Effector CD8-positive, alpha-beta T cell (primary cell): ENCODE results near the gene RAF1.
A peak's percentile ranks its signal among the peaks of the same experiment; 100 is the strongest.
"Not testable (repeated sequence)": the region's sequence is repeated elsewhere in the genome, so short reads cannot be mapped to it uniquely, and the experiment has no call there.

Experiments
- DNase-seq: peaks from one replicate; lab custom pipeline; 2025; lab: John Stamatoyannopoulos, UW
- total RNA-seq, 4 experiments: gene quantifications; one replicate each; lab custom pipeline; 2026; lab: John Stamatoyannopoulos, UW

The RAF1 gene
- total RNA-seq: 248 to 328 (median 273) reads per million in 4 experiments

DNA sequence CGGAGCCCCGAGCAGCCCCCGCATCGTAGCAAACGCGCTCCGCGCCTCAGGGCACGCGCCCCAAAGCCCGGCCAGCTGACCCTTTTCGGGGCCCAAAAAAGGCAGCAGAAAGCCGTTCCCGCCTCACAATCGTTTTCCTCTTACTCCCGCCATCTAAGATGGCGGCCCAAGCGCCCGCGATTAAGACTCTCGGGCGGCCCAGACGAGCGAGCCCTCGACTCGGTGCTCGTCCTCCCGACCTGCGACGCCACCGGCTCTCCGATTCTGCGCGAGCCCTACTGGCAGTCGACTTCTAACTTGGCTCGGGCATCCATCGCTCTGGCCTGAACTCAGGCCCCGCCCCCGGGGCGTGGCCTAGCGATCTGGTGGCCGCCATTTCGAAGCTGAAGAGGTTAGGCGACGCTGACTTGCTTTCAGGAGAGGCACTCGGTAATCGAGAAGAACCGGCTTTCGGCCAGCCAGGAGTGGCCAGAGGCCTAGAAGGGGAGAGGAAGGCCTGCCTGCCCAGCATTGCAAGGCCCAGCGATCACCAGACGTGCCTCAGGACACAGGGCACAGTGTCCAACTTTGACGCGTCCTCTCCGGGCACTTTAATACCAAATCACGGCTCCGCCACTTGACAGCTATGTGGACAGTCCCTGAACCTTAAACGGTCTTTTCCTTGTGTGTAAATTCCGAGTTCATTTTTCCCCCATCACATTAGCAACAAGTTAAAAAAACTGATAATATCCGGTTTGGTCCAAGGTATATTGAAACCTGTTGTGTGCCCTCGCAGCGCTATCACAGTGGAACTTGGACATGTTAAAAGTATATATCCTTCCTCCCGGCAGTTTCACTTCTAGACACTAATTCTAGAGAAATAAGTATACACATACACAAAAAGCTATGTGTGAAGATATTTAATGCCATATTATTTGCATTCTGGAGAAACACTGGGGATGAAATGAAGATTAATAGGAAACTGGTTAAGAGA is at the start of gene RAF1:
Gene RAF1 (minus strand): TSS at position 182 of the 973 bp plus-strand sequence. CDS start 45,396 bp downstream, outside the sequence.
- peak; percentile 95 for DNase-seq

DNA sequence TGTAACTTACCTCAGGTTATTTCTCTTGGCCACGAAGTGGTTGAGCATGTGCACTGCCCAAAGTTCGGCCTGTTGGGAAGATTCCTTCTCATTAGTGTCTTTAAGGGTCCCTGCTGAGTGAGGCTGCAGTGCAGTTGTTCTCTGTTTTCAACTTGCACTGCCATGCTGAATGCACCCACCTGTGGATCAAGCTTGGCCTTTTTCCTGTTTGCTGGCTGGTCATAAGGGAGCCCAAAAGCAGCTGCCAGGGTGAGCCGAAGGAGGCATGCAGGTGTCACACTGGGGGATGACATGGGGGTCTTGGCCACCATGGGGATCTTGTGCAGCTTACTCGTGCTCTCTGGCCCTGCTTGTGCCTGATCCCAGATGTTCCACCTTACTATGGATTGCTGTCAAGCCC is 46.1 kb upstream of the RAF1 start:
- no peak for DNase-seq

- no peak for DNase-seq
Observed at GRCh38 chr3:12709334-12709733, 45.4 kb upstream of the RAF1 start.

DNA sequence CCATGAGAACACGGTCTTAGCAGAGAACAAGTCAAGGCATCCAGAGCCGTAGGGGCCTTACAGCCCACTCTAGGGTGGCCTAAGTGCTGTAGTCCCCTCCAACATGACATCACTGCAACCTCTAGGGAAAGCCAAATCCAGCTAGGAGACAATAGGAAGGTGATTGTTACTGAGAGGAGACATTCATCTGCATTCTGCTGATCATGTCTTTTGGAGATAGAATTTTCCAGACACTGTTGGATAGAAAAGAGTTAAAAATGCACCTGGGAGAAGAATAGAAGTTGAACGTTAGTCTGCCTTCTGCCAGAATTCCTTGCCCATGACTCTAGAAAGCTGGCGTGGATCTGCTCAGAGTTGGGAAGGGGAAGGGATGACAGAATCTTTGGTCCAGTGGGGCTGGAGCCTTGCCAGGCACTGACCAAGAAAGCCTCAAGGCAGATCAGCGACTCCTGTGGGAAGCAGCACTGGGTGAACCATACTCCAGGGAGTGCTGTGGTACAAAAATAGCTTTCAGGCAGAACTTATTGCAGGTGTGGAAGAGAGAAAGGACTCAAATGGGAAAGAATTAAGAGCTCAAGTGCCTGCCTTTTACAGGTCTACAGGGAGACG is 44.8 kb upstream of the RAF1 start:
- DNase-seq: no peak

- no peak for DNase-seq
Observed at GRCh38 chr3:12707449-12707848, 43.5 kb upstream of the RAF1 start.

DNA sequence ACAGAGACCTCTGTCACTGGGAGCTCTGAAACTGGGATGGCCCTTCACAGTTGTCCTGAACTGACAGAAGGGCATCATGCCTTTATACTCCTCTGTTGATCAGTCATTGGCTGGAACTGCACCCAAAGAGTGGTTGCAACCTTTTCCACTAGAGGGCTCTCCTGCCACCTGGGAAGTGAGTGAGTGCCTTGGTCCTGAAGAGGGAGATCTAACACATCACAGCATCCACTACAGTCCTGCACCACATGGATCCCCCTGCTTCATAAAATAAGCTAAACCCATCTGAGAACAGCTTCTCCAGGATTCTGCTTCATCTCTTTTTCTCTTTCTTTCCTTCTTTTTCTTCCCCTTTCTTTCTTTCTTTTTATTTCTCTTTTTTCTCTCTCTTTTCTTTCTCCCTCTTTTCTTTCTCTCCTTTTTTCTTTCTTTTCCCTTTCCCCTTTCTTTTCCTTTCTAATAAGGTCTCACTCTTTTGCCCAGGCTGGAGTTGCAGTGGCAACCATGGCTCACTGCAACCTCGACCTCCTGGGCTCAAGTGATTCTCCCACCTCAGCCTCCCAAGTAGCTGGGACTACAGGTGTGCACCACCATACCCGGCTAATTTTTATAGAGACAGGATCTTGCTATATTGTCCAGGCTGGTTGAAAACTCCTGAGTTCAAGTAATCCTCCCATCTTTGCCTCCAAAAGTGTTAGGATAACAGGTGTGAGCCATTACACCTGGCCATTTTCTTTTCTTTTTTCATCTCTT is 42.8 kb upstream of the RAF1 start:
- peak; percentile 22 for DNase-seq

- DNase-seq: no peak
Observed at GRCh38 chr3:12705981-12706380, 42.1 kb upstream of the RAF1 start.

GRCh38 chr3:12705374-12705926 is 41.5 kb upstream of the RAF1 start:
- no peak for DNase-seq

DNA sequence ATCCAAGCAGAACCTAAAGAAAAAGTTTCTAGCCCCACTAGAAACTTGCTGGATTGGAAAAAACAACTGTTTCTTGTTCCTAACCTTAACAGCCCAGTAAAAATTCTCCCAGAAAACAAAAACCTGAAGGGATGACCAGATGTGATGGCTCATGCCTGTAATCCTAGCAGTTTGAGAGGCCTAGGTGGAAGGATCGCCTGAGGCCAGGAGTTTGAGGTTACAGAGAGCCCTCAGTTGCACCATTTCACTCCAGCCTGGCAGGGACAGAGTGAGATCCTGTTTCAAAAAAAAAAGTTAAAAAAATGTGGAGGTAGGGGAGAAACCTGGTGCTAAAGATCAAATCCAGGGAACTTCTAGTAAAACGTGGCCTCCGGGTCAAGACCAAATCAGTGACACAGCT is 38.6 kb upstream of the RAF1 start:
- no peak for DNase-seq

- DNase-seq: not testable (repeated sequence)
Observed at GRCh38 chr3:12701601-12702000, 37.7 kb upstream of the RAF1 start.

DNA sequence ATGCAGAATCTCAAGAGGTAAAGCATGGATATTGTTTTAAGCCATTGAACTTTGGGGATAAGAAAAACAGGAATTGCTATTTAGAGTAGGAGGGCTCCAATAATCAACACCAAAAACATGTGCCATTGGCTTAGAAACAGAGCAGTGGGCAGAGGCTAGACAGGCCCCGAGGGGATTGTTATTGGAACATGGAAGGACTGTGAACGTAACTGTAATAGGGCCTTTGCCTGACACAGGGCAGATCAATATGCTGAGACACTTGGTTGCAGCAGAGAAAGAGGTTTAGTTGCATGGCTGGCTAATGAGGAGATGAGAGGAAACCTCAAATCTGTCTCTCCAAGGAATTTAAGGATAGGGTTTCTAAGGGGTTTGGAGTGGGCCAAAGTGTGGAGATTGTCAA is 36.9 kb upstream of the RAF1 start:
- DNase-seq: no peak

DNA sequence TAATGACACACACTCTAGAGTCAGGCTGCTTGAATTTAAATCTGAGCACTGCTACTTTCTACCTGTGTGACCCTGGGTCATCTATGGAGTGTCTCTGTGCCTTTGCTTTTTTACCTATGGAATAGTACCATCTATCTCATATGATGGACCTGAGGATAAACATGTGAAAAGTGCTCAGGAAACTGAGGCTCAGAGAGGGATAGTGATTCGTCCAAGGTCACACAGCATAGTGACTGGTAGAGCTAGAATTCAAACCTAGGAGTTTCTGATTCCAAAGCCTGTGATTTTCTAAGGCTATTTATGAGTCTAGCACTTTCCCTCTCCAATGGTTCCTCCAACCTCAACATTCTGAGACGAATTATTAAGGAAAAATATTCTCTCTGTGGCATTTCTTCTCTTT is 32.0 kb upstream of the RAF1 start:
- no peak for DNase-seq

- DNase-seq: no peak
Observed at GRCh38 chr3:12695112-12695511, 31.2 kb upstream of the RAF1 start.

DNA sequence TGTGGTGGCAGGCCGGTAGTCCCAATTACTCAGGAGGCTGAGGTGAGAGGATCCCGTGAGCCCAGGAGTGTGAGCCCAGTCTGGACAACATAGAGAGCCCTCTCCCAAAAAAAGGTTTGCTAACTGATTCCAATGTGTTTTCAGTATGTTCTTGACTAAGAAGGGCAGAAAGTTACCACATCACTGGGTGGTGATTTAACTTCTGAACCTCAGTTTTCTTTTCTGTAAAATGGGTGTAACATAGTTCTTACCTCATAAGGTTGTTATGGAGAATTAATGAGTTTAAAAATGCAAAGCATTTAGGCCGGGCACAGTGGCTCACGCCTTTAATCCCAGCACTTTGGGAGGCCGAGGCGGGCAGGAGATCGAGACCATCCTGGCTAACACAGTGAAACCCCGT is 28.5 kb upstream of the RAF1 start:
- DNase-seq: no peak

DNA sequence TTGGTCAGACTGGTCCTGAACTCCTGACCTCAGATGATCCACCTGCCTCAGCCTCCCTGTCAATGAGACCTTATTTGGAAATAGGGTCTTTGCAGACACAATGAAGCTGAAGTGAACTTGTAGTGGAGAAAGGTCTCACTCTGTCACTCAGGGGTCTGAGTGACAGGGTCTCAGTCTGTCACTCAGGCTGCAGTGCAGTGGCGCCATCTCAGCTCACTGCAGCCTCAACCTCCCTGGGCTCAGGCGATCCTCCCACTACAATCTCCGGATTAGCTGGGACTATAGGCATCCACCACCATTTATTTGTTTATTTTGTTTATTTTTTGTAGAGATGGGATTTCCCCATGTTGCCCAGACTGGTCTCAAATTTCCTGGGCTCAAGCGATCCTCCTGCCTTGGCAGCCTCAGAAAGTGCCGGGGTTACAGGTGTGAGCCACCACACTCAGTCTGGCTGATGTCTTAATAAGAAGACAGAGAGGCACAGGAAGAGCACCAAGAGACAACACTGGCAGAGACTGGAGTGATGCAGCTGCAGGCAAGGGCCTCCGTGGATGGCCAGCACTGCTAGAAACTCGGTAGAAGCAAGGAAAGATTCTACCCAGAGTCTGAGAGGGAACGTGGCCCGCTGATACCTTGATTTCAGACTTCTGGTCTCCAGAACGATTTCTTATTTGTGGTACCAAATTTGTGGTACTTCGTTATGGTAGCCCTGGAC is 26.2 kb upstream of the RAF1 start:
- no peak for DNase-seq

DNA sequence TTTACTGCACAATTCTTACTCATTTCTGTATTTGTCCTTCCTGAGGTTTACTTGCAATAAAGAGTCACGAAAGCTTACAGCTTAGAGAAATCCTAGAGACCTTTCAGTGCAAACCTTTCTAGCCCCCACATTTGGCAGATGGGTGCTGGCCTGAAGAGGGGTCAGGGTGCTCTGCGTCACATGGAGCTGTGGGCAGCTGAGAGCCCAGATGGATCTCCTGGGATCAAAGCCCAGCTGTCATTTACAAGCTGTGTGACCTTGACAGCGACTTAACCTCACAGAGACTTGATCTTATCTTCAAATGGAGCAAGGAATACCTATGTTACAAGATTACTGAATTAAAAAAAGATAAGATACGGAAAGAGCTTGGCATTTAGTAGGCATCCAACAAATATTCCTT is 24.0 kb upstream of the RAF1 start:
- DNase-seq: no peak

DNA sequence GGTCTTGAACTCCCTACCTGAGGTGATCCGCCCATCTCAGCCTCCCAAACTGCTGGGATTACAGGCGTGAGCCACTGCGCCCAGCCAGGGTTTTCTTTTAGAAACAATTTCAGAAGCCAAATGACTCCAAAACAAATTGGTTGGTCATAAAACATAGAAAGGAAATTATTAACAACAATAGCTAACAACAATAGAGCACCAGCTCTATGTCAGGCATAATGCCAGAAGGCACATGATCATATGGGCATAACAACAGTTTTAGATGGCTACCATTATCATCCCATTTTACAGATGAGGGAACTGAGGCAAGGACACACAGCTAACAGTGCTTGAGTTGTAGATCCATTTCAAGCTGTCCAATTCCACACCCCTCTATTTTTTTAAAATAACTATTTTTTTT is 22.2 kb upstream of the RAF1 start:
- no peak for DNase-seq

DNA sequence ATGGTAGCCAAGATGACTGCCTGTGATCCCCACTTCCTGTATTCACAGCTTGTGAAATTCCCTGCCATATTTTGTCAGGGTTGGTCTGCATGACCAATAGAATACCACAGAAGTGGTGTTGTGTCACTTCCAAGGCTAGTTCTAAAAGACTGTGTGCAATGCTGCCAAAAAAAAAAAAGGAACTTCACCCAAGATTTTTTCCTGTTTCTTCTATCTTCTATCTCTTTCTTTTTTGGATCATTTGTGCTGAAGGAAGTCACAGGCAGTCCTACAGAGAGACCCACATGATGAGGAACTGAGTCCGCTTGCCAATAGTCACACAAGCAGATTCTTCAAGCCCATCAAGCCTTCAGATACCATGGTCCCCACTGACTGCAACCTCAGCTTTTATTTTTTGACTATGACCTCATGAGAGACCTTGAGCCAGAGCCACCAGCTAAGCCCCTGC is 18.1 kb upstream of the RAF1 start:
- no peak for DNase-seq

GRCh38 chr3:12681089-12681942 is 17.4 kb upstream of the RAF1 start:
- no peak for DNase-seq

DNA sequence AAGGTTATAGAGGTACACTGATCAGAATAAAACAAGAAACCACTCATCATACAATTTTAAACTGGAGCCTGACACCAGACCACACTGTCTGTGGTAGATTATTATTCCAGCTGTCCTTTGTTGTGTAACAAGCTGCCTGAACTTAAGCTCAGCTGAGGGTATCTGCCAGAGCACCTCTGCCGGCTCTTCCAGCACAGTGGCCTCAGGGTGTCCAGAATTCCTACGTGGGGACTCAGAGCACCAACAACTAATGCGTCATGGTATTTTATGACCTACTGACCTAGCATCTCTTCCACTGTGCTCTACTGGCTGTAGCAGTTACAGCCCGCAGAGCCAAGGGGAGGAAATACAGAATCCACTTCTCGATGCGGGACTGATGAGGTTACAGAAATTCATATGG is 15.6 kb upstream of the RAF1 start:
- no peak for DNase-seq
